ENCODE results near the gene PPP1R9A. TPM values are rescaled to one million over a fixed set of nuclear protein-coding genes. Genes with fewer than 3 reads are reported as not detected.

Gene PPP1R9A
- total and polyA plus RNA-seq, 10 of the 15 experiments (the other 5 are each of a cell fraction or from before 2014, with no cell fraction given) = 0.04 to 0.12 TPM; not detected in 8

DNA sequence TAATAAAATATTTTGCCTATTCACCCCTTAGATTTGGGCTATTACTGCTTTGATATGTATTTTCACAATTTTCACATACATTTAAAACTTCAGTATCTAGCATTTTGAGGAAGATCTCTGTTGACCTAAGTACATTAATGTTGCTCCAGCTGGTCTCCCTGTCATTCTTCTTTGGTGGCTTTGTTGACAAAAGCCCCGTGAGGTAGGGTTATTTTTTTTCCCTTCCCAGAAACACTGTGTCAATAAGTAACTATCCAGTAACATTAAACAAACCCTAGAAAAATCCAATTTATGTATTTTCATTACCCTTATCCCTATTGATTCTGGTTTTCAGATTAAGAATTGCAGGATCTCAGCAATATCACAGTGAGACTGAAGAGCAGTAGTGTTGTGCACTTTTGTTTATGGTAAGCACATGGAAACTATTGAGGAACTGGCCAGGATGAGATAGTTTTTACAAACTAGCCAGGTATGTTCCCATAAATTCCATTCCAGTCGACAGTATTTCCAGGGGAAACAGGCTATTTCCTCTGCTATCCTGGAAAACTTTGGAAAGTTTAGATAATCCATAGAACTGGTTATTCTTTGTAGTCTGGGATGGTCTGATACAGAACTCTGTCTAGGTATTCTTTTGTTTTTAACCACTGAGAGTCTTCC is 218.8 kb downstream of the PPP1R9A start:
- no peak for TF ChIP-seq SUZ12 (IDR thresholded peaks at IDR 0.05; ENCODE audit: unreplicated experiment)
- TF ChIP-seq, protein P1, sequence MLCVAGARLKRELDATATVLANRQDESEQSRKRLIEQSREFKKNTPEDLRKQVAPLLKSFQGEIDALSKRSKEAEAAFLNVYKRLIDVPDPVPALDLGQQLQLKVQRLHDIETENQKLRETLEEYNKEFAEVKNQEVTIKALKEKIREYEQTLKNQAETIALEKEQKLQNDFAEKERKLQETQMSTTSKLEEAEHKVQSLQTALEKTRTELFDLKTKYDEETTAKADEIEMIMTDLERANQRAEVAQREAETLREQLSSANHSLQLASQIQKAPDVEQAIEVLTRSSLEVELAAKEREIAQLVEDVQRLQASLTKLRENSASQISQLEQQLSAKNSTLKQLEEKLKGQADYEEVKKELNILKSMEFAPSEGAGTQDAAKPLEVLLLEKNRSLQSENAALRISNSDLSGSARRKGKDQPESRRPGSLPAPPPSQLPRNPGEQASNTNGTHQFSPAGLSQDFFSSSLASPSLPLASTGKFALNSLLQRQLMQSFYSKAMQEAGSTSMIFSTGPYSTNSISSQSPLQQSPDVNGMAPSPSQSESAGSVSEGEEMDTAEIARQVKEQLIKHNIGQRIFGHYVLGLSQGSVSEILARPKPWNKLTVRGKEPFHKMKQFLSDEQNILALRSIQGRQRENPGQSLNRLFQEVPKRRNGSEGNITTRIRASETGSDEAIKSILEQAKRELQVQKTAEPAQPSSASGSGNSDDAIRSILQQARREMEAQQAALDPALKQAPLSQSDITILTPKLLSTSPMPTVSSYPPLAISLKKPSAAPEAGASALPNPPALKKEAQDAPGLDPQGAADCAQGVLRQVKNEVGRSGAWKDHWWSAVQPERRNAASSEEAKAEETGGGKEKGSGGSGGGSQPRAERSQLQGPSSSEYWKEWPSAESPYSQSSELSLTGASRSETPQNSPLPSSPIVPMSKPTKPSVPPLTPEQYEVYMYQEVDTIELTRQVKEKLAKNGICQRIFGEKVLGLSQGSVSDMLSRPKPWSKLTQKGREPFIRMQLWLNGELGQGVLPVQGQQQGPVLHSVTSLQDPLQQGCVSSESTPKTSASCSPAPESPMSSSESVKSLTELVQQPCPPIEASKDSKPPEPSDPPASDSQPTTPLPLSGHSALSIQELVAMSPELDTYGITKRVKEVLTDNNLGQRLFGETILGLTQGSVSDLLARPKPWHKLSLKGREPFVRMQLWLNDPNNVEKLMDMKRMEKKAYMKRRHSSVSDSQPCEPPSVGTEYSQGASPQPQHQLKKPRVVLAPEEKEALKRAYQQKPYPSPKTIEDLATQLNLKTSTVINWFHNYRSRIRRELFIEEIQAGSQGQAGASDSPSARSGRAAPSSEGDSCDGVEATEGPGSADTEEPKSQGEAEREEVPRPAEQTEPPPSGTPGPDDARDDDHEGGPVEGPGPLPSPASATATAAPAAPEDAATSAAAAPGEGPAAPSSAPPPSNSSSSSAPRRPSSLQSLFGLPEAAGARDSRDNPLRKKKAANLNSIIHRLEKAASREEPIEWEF (IDR thresholded peaks at IDR 0.05; ENCODE audit: insufficient replicate concordance, low read depth, low read length) = no peak
- TF ChIP-seq, protein P2, sequence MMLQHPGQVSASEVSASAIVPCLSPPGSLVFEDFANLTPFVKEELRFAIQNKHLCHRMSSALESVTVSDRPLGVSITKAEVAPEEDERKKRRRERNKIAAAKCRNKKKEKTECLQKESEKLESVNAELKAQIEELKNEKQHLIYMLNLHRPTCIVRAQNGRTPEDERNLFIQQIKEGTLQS (IDR thresholded peaks at IDR 0.05; ENCODE audit: borderline replicate concordance, extremely low read depth, low read depth, low read length) = no peak
- no peak for TF ChIP-seq KDM1A (IDR thresholded peaks at IDR 0.05; ENCODE audit: borderline replicate concordance)
- TF ChIP-seq RAD21 (IDR thresholded peaks at IDR 0.05; ENCODE audit: insufficient read depth, low read depth, low read length) = no peak
- no peak for TF ChIP-seq ZZZ3 (IDR thresholded peaks at IDR 0.05; ENCODE audit: control insufficient read depth, insufficient read length, low read depth)
- no peak for TF ChIP-seq POLR2AphosphoS5 (IDR thresholded peaks at IDR 0.05; ENCODE audit: low read length)
- TF ChIP-seq NRF1 (conservative IDR thresholded peaks at IDR 0.05; ENCODE audit: low read depth, low read length) = no peak
- ChIA-PET POLR2A (no interaction called here), SMC1A (ENCODE audit: uncharacterized antibody, unreplicated experiment) (interaction anchor here (1.5 kb wide), 1 partner anchor 25 kb away, joined by 3 read pairs; no protein-coding TSS in a partner anchor), RAD21 (ENCODE audit: unreplicated experiment) (no interaction called here), CTCF (no interaction called here)
- no peaks in the 10 kb centered on the region for H3K4me1 ChIP-seq (ENCODE audit: control insufficient read depth, insufficient read depth, low read length)
- H3K4me3 ChIP-seq = no peak overlapping the region
- no peaks in the 10 kb centered on the region for H3K36me3 ChIP-seq (ENCODE audit: control insufficient read depth in 2 of 2, insufficient read depth in 2 of 2, low read length in 1 of 2)
- intact Hi-C loops (cut with micrococcal nuclease; ENCODE audit: unreplicated experiment) (no loop called here), in situ Hi-C loops (cut with MboI) (no loop called here)
- no peaks in the 10 kb centered on the region for H3K9me3 ChIP-seq (replicated peaks; ENCODE audit: control insufficient read depth, insufficient read depth, low read length)
- H3K79me2 ChIP-seq (ENCODE audit: control insufficient read depth, insufficient read depth, low read length) = no peaks in the 10 kb centered on the region
- FAIRE-seq = no peak
- WGBS (ENCODE audit: insufficient coverage, insufficient replicate concordance, low lambda C conversion rate, missing lambda C conversion rate) = 0% methylated on average over 2 of the region's 2 CpGs
- H3K27ac ChIP-seq (ENCODE audit: control insufficient read depth, insufficient read depth) = no peak overlapping the region
- H3K27me3 ChIP-seq (replicated peaks in 1 of 2; ENCODE audit: control insufficient read depth in 2 of 2, insufficient read depth in 2 of 2, low read length in 1 of 2) = no peaks in the 10 kb centered on the region
- ATAC-seq = no peak
- BruUV-seq (replicated peaks) = no TSS peak
- H2AFZ ChIP-seq (ENCODE audit: control insufficient read depth, low read depth, low read length) = no peak overlapping the region
- no peak for DNase-seq (ENCODE audit: low read depth, low spot score)
- H3K9ac ChIP-seq (ENCODE audit: control insufficient read depth, insufficient read depth, low read length) = no peak overlapping the region
- H4K20me1 ChIP-seq (ENCODE audit: control insufficient read depth, insufficient read depth) = no peaks in the 10 kb centered on the region
- no peak overlapping the region for H3K4me2 ChIP-seq (ENCODE audit: control insufficient read depth, insufficient read depth)

Data from GM12878 (cell line).